Measurements from ENCODE around the gene ANKRD62. TPM values are rescaled to one million over a fixed set of nuclear protein-coding genes. Genes with fewer than 3 reads are reported as not detected.
A peak's percentile ranks its signal among the peaks of the same experiment; 100 is the strongest.

Gene ANKRD62
- total RNA-seq, result not detected in 3 replicates
- long read RNA-seq, result 0 reads

DNA sequence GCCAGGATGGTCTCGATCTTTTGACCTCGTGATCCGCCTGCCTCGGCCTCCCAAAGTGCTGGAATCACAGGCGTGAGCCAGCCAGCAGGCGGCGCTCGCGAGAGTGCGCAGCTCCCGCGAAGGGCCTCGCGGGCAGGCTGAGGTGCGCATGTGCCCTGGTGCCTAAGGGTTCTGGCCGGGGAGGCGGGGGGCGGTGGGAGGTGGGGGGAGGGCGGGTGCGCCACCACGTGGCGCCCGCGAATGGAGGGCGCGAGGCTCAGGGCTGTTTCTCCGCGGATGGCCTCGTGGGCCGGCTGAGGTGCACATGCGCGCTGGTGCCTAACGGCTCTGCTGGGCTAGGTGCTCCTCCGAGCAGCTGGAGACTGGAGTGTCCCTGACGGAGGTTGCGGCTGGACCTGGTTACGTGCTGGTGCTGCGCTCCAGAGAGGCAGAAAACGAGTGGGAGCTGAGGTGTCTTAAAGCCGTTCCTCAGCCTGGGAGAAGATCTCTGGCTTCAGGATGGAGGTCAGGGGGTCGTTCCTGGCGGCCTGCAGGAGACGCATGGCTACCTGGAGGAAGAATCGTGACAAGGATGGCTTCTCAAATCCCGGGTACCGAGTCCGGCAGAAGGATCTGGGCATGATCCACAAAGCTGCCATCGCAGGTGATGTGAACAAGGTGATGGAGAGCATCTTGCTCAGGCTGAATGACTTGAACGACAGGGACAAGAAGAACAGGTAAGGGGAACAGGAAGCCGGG lies at the start of gene ANKRD62:
Gene ANKRD62 (plus strand): TSS at position 324 of the 738 bp plus-strand sequence. CDS start 175 bp downstream, at position 499.
- Mint-ChIP-seq H3K4me3 (ENCODE audit: unreplicated experiment) (no peak within 1 kb of the TSS), H3K36me3 (ENCODE audit: low read depth) (no peaks in the 10 kb centered on the region), H3K4me1 (ENCODE audit: low read depth) (no peaks in the 10 kb centered on the region), H3K27me3 (ENCODE audit: low read depth) (peaks cover 3% of the 10 kb centered on the region), H3K27ac (ENCODE audit: unreplicated experiment) (no peak within 1 kb of the TSS), H3K9me3 (ENCODE audit: low read depth) (peaks cover 3% of the 10 kb centered on the region)
- DNase-seq (ENCODE audit: low spot score), result peak; percentile 67
- TF ChIP-seq, protein P1, sequence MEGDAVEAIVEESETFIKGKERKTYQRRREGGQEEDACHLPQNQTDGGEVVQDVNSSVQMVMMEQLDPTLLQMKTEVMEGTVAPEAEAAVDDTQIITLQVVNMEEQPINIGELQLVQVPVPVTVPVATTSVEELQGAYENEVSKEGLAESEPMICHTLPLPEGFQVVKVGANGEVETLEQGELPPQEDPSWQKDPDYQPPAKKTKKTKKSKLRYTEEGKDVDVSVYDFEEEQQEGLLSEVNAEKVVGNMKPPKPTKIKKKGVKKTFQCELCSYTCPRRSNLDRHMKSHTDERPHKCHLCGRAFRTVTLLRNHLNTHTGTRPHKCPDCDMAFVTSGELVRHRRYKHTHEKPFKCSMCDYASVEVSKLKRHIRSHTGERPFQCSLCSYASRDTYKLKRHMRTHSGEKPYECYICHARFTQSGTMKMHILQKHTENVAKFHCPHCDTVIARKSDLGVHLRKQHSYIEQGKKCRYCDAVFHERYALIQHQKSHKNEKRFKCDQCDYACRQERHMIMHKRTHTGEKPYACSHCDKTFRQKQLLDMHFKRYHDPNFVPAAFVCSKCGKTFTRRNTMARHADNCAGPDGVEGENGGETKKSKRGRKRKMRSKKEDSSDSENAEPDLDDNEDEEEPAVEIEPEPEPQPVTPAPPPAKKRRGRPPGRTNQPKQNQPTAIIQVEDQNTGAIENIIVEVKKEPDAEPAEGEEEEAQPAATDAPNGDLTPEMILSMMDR (IDR thresholded peaks at IDR 0.05), result no peak

DNA sequence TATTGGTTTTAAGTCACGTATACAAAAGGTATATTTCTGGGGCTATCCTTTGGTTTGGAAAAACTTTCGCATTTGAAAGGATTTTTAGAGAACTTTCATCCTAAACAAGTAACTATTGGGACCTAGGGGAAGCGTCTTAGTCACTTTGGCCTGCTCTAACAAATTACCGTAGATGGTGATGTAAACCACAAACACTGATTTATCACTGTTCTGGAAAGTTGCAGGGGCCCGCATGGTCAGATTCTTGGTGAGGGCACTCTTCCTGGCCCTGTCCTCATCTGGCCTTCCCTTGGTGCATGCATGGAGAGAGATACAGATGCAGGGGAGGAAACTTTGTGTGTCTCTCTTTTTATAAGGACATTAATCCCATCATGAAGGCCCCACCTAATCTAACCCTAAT lies 49.1 kb upstream of the ANKRD62 start:
- no peaks in the 10 kb centered on the region for H3K9me3 Mint-ChIP-seq (ENCODE audit: low read depth)
- H3K4me1 Mint-ChIP-seq (ENCODE audit: low read depth), result peaks cover 29% of the 10 kb centered on the region
- TF ChIP-seq, protein P1 (IDR thresholded peaks at IDR 0.05), result no peak
- H3K4me3 Mint-ChIP-seq (ENCODE audit: unreplicated experiment), result no peak overlapping the region
- H3K36me3 Mint-ChIP-seq (ENCODE audit: low read depth), result no peaks in the 10 kb centered on the region
- H3K27ac Mint-ChIP-seq (ENCODE audit: unreplicated experiment), result no peak overlapping the region
- no peaks in the 10 kb centered on the region for H3K27me3 Mint-ChIP-seq (ENCODE audit: low read depth)
- no peak for DNase-seq (ENCODE audit: low spot score)

DNA sequence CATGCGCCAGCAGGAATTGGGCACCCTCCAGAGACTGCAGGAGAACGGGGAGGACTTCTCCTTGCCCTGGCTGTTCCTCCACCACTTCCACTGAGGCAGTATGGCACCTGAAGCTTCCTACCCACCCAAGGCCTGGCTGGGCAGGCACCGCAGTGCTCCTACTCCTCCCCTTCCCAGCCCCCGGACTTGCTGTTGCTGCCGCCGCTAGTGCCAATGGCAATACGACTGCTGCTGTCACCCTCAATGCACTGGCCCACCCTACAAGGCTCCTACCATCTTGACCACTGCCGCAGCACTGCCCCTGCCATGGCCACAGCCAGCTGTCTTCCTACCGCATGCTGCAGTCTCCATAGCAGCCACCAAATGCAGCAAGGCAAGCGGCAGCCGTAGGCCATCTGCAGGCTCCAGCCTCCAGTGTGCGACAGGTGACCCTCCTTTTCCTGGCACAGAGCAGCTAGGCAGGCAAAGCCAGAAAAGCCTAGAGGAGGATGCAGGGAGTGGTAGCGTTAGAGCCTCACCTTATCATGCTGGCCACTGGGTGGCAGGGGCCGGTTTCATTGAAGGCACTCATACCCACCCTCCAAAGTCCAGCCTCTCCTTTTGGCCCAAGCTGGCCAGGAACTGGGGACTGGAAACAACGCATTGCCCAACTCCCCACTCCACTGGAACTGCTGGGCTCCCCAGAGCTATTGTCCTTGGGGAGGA lies 47.4 kb upstream of the ANKRD62 start:
- H3K36me3 Mint-ChIP-seq (ENCODE audit: low read depth), result no peaks in the 10 kb centered on the region
- no peaks in the 10 kb centered on the region for H3K27me3 Mint-ChIP-seq (ENCODE audit: low read depth)

DNA sequence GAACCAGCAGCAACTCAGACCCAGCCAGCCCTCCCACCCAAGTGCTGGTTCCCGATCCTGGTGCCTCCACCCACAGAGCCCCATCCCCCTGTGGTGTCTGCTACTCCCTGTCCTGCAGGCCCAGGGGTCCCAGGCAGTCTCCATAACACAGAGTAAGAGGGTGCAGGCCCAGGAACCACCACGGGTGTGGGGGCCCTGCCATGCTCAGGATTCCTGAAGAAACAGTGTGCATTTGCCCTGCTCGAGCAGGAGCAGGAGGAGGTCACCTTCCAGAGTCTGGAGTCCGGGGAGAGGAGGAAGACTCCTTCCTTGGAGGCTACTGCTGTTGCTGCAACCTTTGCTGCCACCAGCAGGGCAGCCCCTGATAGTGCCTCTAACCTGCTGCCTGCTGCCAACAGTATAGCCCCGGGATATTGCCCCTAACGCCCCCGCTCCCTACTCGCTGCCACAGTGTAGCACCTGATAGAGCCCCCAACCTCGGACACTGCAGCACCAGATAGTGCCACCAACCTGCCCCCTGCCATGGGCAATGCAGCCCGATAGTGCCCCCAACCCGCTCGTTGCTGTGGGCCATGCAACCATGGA lies 46.8 kb upstream of the ANKRD62 start:
- Mint-ChIP-seq H3K27me3 (ENCODE audit: low read depth) (no peaks in the 10 kb centered on the region), H3K9me3 (ENCODE audit: low read depth) (no peaks in the 10 kb centered on the region), H3K27ac (ENCODE audit: unreplicated experiment) (no peak overlapping the region), H3K4me1 (ENCODE audit: low read depth) (peaks cover 39% of the 10 kb centered on the region), H3K36me3 (ENCODE audit: low read depth) (no peaks in the 10 kb centered on the region), H3K4me3 (ENCODE audit: unreplicated experiment) (peak overlapping the region; percentile 25)
- no peak for DNase-seq (ENCODE audit: low spot score)
- TF ChIP-seq, protein P1 (IDR thresholded peaks at IDR 0.05), result no peak

More for the DNA sequence above, 47.4 kb upstream of the ANKRD62 start:
- Mint-ChIP-seq H3K27ac (ENCODE audit: unreplicated experiment) (no peak overlapping the region), H3K9me3 (ENCODE audit: low read depth) (no peaks in the 10 kb centered on the region), H3K4me1 (ENCODE audit: low read depth) (peaks cover 39% of the 10 kb centered on the region), H3K4me3 (ENCODE audit: unreplicated experiment) (no peak overlapping the region)
- TF ChIP-seq, protein P1 (IDR thresholded peaks at IDR 0.05), result no peak
- DNase-seq (ENCODE audit: low spot score), result no peak

All from chondrocyte (in vitro differentiated cells).